GM20000 (cell line): ENCODE results near the gene NRDE2.

Experiments used
- DNase-seq: peaks from one replicate; pipeline ENCODE4 v3.0.0; 2012; ENCODE audit warnings: low spot score
- TF ChIP-seq, protein P1 (sequence below): IDR thresholded peaks from 2 replicates; pipeline ENCODE4 v1.5.1; 2012; ENCODE audit warnings: mild to moderate bottlenecking, control low read depth; ENCODE audit errors: extremely low read depth, missing control alignments

The NRDE2 gene

DNA sequence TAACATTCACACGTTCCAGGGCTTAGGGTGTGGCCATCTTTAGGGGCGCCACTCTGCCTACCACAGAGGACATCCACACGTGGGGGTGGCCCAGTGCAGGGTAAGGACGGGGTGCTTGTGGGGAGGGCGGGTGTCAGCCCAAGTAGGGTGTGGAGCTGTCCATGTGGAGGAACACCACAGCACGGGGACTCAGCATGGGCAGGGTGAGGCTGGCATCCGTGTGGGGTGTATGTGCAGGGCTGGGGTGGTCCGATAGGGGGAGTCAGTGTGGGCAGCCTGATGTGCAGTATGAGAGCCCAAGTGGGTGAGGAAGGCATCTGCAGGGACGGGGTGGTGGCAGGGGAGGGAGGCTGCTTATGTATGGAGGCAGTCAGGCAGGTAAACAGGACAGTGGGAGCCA, 57.7 kb downstream of the NRDE2 start:
- TF ChIP-seq, protein P1, sequence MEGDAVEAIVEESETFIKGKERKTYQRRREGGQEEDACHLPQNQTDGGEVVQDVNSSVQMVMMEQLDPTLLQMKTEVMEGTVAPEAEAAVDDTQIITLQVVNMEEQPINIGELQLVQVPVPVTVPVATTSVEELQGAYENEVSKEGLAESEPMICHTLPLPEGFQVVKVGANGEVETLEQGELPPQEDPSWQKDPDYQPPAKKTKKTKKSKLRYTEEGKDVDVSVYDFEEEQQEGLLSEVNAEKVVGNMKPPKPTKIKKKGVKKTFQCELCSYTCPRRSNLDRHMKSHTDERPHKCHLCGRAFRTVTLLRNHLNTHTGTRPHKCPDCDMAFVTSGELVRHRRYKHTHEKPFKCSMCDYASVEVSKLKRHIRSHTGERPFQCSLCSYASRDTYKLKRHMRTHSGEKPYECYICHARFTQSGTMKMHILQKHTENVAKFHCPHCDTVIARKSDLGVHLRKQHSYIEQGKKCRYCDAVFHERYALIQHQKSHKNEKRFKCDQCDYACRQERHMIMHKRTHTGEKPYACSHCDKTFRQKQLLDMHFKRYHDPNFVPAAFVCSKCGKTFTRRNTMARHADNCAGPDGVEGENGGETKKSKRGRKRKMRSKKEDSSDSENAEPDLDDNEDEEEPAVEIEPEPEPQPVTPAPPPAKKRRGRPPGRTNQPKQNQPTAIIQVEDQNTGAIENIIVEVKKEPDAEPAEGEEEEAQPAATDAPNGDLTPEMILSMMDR = no peak
- no peak for DNase-seq

DNA sequence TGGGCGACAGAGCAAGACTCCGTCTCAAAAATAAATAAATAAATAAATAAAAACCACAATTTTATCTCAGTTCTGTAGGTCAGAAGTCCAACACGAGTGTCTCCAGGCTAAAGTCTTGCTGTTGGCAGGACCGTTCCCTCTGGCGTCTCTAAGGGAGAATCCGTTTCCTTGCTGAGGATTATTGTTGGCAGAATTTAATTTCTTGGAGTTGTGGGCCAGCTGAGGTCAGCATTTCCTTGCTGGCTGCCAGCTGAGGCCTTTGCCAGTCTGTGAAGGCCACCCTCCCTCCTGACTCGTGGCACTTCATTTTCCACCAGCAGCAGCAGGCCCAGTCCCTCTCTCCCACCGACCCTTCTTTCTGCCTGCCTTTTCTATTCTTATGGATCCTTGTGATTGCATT, 58.2 kb downstream of the NRDE2 start:
- TF ChIP-seq, protein P1 = no peak
- DNase-seq = no peak

DNA sequence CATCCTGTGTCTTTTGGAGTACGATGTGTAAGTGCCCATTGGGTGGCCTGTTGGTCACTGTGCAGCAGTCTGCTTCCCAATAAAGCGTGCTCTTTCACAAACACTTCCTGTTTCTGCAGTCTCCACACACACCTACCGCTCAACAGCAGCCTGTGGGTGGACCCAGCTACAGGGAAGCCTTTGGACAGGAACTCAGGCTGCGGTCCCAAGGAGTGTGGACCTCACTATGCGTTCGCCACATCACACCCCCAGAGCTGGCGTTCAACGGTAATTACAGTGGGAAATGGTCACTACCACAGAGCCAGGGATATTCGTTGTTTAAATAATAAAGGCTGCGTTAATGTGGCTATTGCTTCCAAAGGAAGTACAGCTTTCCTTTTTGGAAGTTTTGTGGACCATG, 59.2 kb downstream of the NRDE2 start:
- no peak for DNase-seq
- TF ChIP-seq, protein P1 = no peak

DNA sequence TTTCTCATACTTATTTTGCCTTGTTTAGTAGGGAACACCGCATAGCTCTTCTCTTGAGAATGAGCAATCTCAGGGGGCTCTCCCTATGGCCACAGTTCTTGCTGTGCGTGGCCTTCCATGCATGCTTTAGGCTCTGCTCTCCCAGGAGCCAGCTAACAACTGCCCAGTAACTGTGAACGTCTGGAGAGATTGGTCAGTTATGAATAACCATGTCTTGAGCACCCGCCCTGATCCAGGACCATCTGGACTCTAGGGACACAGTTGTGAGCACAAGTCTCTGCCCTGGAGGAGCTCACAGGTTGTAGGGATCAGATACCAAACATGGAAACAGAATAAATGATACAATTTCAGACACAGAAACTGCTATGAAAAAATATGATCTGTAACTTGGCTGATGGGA, 63.3 kb downstream of the NRDE2 start:
- no peak for DNase-seq
- TF ChIP-seq, protein P1 = no peak

DNA sequence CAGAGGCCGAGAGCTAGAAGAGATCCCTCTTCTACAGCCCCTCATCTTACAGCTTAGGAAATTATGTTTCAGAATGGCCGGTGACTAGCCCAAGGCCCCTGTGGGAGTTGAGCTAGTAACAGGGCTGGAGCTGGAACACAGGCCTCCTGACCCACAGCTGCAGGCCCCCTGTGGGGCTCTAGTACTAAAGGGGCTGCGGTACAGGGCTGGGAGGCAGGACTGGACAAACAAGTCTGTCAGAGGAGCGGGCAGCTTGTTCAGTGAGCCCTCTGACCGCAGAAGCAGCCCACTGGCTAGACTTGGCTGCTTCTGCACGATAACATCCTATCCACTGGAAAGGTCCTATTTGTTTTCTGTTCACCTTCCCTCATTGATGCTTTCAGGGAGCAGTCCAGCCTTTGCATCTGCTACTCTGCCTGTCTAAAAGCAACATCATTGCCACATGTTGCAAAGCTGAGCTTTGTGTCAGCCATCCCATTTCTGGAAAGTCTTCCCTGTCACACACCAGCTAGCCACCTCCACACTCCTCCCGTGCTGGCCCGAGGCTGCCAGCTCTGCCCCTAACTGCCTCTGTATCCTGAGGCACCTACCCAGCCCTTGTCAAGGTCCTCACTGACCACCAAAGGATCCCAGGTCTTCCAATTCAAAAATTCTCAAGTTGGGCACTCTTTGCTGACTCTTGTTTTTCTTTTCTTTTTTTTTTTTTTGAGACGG, 65.1 kb downstream of the NRDE2 start:
- TF ChIP-seq, protein P1 = no peak
- no peak for DNase-seq

DNA sequence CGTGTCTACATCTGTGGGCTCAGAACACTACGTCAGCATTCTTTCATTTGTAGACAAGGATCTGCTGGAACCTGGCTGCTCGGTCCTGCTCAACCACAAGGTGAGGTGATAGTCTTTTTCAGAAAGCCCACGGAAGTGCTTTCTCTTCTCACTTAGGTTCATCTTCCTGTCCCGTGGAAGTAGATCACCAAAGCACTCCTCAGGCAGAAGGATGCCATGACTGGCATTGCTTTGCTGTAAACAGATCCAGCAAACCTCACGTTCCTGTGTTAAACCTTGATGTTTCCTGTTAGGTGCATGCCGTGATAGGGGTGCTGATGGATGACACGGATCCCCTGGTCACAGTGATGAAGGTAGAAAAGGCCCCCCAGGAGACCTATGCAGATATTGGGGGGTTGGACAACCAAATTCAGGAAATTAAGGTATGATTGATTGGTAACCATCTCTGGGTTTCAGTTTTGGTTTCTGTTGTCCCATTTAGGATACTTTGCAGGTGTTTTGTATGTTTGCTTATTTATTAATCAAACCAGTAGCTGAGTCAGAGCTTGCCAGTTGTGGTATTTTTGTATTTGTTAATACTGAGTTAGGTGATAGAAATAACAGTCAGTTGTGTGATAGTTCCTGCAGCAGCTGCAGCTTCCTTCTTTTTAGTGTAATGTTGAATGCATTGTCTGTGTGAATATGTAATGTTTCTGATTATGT, 67.8 kb downstream of the NRDE2 start:
- DNase-seq = peak; percentile 39
- TF ChIP-seq, protein P1 = no peak

DNA sequence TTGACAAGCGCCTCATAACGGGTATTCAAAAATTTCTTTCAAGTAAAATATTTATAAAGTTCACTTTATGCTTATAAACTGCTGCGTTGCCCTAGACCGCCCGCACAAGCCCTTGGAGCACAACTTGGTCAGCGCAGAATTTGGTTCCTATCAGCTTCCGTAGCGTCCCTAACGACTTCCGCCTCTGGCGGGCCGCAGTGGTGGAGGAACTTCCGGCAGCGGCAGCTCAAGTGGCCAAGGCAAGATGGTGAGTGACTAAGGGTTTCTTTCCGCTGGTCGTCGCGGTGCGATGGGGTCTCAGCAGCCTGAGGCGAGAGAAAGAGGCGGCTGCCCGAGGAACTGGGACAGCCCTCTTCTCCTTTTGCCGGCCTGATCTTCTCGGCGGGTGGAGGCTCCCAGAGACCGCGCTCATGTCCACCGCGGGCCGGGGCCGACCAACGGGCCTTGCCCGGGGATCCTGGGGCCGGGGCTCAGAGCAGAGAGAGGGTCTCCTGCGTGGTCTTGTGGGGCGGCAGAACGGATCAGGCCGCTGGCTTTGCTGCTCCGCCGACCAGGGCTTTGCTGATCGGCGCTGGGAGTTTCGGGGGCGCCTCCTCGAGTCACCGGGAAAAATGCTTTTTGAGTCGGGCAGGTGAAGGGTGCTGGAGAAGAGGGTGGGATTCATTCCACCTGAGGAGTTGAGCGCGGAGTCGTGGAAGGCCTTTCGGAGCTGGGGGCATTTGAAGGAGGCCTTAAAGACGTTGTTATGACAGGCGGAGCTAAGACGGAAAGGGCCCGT, 75.2 kb downstream of the NRDE2 start, which contains the start of gene PSMC1:
Gene PSMC1 (plus strand): TSS at position 200 of the 778 bp plus-strand sequence. CDS start 45 bp downstream, at position 245.
- peak; percentile 88 for DNase-seq
- TF ChIP-seq, protein P1 = no peak
